COLO668 (cell line): ENCODE measurements around the gene XPC.
"Not testable (repeated sequence)": the region's sequence is repeated elsewhere in the genome, so short reads cannot be mapped to it uniquely, and the experiment has no call there.

Experiments used
- DNase-seq: peaks from one replicate; lab custom pipeline; 2025; ENCODE audit not compliant: unreplicated experiment; lab: John Stamatoyannopoulos, UW

The XPC gene

GRCh38 chr3:14122301-14122700, 56.1 kb downstream of the XPC start:
- no peak for DNase-seq

GRCh38 chr3:14121859-14122258, 56.5 kb downstream of the XPC start:
- no peak for DNase-seq

- not testable (repeated sequence) for DNase-seq
Observed at GRCh38 chr3:14120921-14121448, 57.4 kb downstream of the XPC start.

GRCh38 chr3:14120111-14120920, 58.1 kb downstream of the XPC start:
- no peak for DNase-seq

DNA sequence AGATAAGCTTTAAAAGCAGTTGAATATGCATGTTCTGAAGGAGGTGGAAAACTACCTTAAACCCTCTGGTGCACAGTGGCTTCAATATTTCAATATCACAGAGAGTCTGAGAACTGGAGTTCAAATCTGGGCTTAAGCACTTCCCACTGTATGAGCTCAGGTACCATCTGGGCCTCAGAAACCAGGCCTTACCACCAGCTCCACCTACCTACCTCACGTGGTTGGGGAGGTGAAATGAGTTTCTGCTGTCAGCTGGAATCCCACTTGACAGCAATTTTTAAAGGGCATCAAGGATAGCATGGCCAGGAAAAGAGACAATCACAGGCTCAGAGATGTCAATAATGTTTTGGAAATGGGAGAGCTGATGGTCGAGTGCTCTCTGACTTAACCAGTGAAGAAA, 58.8 kb downstream of the XPC start:
- DNase-seq, result no peak

DNA sequence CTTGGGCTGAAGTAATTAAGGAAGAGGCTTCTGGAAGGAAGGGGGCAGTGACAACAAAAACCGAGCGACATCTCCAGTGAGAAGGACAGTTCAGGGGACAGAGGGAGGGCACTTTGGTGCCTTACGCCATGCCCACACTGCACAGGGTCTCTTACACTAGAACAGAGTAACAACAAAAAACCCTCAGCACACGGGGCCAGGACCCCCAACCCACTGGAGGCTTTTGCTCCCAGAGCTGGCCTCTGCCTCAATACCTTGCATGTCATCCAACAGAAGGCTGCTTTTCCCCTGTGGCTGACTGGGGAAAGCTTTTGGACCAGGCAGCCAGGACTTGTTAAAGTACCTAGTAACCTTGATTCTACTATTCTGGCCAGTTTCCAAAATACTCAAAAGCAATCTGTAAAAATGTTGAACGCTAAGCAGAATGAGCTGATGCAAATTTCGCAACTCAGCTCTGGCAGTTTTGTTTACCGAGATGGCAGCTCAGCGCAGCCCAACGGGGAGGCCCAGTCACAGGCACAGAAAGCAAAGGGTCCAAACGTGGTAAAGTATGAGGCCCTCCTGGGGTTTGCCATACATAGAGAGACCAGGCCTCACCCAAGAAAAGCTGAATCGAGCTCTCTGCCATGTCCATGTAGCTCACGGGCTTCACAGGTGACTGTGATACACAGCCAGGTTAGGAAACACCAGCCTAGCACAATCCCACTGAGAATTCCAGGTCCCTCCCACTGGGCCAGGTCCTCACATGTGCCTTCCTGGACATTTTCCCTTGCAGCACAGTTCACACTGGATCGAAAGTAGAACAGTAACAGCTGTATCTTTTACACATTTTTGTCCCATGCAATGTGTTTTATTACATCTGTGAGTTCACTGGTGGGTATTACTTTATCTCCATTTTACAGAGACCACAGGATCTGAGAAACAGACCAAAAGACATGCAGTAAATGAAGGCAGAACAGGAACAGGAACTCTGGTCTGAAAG, 59.7 kb downstream of the XPC start:
- DNase-seq, result no peak

DNA sequence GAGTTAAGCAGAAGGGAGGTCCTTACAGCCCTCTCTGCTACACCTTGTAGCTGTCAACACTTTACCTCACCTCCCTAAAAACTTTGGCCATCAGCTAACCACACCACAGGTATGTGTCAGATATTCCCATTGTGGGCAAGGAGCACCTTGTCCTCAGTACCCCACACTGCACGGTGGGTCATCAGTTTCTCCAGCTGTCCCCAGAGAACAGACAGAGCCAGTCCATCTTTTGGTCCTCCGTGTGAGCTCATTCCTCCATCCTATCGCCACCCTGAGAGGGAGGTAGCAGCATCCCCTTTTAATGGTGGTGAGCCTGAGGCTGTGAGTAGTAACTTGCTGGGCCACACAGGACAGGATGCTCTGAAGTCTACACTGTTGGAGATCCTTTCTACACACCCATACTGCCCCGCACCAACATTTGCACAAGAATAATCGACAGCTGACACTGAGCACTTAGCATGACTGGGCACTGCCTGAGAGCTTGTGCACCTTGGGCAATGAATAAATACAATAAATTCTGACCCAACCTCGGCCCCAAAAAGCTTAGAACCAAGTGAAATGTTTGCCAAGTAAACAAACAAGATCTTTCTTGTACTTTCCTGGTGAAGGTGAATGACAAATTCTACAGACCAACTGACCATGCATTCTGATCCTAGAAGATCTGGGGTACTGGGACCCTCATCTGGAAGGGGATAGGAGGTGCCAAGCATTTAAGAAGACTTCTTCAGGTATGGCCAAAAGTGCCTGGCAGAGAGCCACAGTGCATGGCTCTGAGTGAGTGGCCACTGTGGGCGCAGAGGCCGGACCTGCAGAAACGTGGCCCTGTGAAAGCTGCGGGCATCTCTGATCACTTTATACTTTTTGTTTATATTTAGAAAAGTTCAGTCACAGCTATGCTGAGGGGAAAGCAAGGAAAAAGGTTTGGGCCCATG, 60.7 kb downstream of the XPC start:
- DNase-seq, result no peak

- no peak for DNase-seq
Observed at GRCh38 chr3:14113965-14114635, 64.3 kb downstream of the XPC start.

DNA sequence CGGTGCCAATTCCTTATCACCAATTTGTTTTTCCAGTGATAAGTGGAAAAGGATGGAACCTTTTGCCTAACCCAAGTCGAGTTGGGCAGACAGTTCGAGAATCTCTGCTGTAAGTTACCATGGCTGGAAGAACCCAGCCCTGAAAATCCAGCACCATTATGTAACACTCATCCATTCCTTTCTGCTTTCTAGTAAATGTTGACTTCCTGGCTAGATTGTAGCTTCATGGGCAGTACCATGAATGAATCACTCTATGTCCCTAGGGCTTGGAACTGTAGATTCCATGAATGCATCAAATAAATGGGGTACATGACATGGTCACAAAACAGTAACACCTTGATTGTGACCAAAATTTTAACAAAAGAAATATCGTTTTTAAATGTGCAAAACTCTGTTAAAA, 67.7 kb downstream of the XPC start:
- DNase-seq, result no peak

GRCh38 chr3:14109821-14110220, 68.6 kb downstream of the XPC start:
- not testable (repeated sequence) for DNase-seq

- no peak for DNase-seq
Observed at GRCh38 chr3:14097616-14098391, 80.6 kb downstream of the XPC start.

- no peak for DNase-seq
Observed at GRCh38 chr3:14096742-14097141, 81.7 kb downstream of the XPC start.
